LNCAP (cell line): ENCODE data around the gene DENND1C.

Experiments used
- CTCF ChIP-seq: fragments of 450-650 bp; IDR thresholded peaks from 2 replicates; pipeline ENCODE4 v1.5.1; 2017; ENCODE audit warnings: mild to moderate bottlenecking

The DENND1C gene

GRCh38 chr19:6452223-6452614 is 29.4 kb downstream of the DENND1C start:
- no peak for TF ChIP-seq CTCF

GRCh38 chr19:6451583-6452222 is 29.9 kb downstream of the DENND1C start:
- TF ChIP-seq CTCF: no peak

- no peak for TF ChIP-seq CTCF
Observed at GRCh38 chr19:6450166-6450565, 31.4 kb downstream of the DENND1C start.

GRCh38 chr19:6448045-6448444 is 33.5 kb downstream of the DENND1C start:
- no peak for TF ChIP-seq CTCF

- TF ChIP-seq CTCF: no peak
Observed at GRCh38 chr19:6446452-6446851, 35.1 kb downstream of the DENND1C start.

GRCh38 chr19:6443986-6444385 is 37.6 kb downstream of the DENND1C start:
- no peak for TF ChIP-seq CTCF

- no peak for TF ChIP-seq CTCF
Observed at GRCh38 chr19:6442087-6442688, 39.4 kb downstream of the DENND1C start.
